Stimulated activated CD8-positive, alpha-beta memory T cell treated with anti-CD3 and anti-CD28 coated beads, Interleukin-12 subunit alpha, Interleukin-12 subunit beta, amount 100 ng/mL, for 24 hours (primary cell): ENCODE data around the gene WAPL.
"Not testable (repeated sequence)": the region's sequence is repeated elsewhere in the genome, so short reads cannot be mapped to it uniquely, and the experiment has no call there.

Source experiments
- DNase-seq: peaks from one replicate; pipeline ENCODE4 v3.0.0-alpha.2; 2020; ENCODE audit errors: extremely low read depth

WAPL gene

GRCh38 chr10:86521678-86522509, at the start of gene WAPL:
TSS of gene WAPL (minus strand) at chr10:86521792. CDS start at chr10:86518069, 3,723 bp downstream.
- DNase-seq, result peak; percentile 88

GRCh38 chr10:86569335-86569734, 47.7 kb upstream of the WAPL start:
- DNase-seq, result no peak

GRCh38 chr10:86566518-86566917, 44.9 kb upstream of the WAPL start:
- DNase-seq, result not testable (repeated sequence)

GRCh38 chr10:86563338-86563737, 41.7 kb upstream of the WAPL start:
- DNase-seq, result not testable (repeated sequence)

- DNase-seq, result not testable (repeated sequence)
Measured at GRCh38 chr10:86558695-86559094, 37.1 kb upstream of the WAPL start.

GRCh38 chr10:86556933-86557649, 35.5 kb upstream of the WAPL start:
- DNase-seq, result no peak

GRCh38 chr10:86556532-86556931, 34.9 kb upstream of the WAPL start:
- DNase-seq, result no peak

- DNase-seq, result no peak
Measured at GRCh38 chr10:86553639-86554038, 32.0 kb upstream of the WAPL start.

- no peak for DNase-seq
Measured at GRCh38 chr10:86553213-86553612, 31.6 kb upstream of the WAPL start.

GRCh38 chr10:86547296-86547695, 25.7 kb upstream of the WAPL start:
- DNase-seq, result no peak

- DNase-seq, result no peak
Measured at GRCh38 chr10:86545101-86545500, 23.5 kb upstream of the WAPL start.

- DNase-seq, result no peak
Measured at GRCh38 chr10:86540016-86540415, 18.4 kb upstream of the WAPL start.

- no peak for DNase-seq
Measured at GRCh38 chr10:86538547-86538946, 17.0 kb upstream of the WAPL start.

- not testable (repeated sequence) for DNase-seq
Measured at GRCh38 chr10:86538040-86538439, 16.4 kb upstream of the WAPL start.

GRCh38 chr10:86536294-86536861, 14.8 kb upstream of the WAPL start:
- DNase-seq, result no peak

GRCh38 chr10:86535132-86535882, 13.7 kb upstream of the WAPL start:
- DNase-seq, result no peak

- no peak for DNase-seq
Measured at GRCh38 chr10:86533328-86533727, 11.7 kb upstream of the WAPL start.

GRCh38 chr10:86528736-86529135, 7.1 kb upstream of the WAPL start:
- not testable (repeated sequence) for DNase-seq

- no peak for DNase-seq
Measured at GRCh38 chr10:86526606-86527005, 5.0 kb upstream of the WAPL start.

GRCh38 chr10:86525713-86526112, 4.1 kb upstream of the WAPL start:
- not testable (repeated sequence) for DNase-seq

- DNase-seq, result no peak
Measured at GRCh38 chr10:86524225-86524962, 2.8 kb upstream of the WAPL start.
